Activated gamma-delta T cell treated with Interleukin-2 at 50 U/mL for 16 hours (primary cell): Measurements from ENCODE around the gene DCTN2.
"Not testable (repeated sequence)": the region's sequence is repeated elsewhere in the genome, so short reads cannot be mapped to it uniquely, and the experiment has no call there.

Experiments
- DNase-seq: peaks from one replicate; pipeline ENCODE4 v3.0.0-alpha.2; 2020

DCTN2 gene

DNA sequence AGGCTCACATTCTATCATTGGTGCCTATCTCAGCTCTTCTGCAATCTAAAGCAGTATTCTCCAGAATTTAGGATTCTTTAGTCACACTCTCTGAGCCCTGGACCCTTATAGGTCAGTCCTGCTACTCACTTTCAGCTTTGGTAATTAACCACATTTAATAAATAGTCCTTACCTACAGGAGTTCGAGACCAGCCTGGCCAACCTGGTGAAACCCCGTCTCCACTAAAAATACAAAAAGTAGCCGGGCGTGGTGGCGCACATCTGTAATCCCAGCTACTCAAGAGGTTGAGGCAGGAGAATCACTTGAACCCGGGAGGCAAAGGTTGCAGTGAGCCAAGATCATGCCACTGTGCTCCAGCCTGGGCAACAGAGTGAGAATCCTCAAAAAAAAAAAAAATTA is 33.3 kb downstream of the DCTN2 start:
- not testable (repeated sequence) for DNase-seq

DNA sequence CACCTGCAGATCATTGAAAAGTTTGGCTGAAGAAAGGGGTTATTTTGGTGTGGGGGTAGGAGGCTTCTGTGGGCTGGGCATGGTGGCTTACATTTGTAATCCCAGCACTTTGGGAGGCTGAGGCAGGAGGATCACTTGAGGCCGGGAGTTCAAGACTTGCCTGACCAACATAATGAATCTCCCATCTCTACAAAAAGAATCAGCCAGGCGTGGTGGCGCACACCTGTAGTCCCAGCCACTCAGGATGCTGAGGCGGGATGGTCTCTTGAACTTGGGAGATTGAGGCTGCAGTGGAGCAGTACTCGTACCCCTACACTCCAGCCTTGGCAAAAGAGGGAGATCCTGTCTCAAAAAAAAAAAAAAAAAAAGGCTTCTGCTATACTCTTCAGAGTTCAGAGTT is 33.7 kb downstream of the DCTN2 start:
- DNase-seq, result no peak

DNA sequence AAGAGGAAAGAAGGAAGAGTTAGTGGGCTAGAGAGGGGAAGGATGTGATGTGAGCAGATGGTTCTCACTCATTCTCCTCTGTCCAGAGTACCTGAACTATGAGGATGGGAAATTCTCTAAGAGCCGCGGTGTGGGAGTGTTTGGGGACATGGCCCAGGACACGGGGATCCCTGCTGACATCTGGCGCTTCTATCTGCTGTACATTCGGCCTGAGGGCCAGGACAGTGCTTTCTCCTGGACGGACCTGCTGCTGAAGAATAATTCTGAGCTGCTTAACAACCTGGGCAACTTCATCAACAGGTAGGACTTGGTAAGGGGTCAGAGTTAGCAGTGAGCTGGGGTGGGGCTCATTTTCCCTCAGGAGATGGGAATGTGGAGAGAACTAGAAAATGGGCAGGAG is 34.3 kb downstream of the DCTN2 start:
- no peak for DNase-seq

DNA sequence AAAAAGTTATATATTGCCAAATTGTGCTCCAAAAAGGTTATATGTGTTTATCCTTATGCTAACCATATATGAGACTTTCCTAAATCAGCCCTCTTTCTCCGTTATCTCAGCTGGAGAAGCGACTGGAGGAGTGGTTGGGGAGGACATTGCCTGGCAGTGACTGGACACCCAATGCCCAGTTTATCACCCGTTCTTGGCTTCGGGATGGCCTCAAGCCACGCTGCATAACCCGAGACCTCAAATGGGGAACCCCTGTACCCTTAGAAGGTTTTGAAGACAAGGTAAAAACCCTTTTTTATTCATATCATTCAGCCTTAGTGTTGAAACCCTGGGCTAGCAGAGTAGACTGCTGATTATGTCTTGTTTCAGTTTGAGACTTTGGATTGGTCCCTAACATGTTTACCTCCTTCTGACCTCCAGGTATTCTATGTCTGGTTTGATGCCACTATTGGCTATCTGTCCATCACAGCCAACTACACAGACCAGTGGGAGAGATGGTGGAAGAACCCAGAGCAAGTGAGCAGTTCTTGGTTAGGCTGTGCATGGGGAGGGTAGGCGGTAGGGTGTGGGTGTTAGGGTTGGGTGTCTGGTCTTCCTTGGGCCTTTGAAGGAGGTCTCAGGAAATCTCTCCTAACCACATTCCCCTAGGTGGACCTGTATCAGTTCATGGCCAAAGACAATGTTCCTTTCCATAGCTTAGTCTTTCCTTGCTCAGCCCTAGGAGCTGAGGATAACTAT is 35.2 kb downstream of the DCTN2 start:
- no peak for DNase-seq

DNA sequence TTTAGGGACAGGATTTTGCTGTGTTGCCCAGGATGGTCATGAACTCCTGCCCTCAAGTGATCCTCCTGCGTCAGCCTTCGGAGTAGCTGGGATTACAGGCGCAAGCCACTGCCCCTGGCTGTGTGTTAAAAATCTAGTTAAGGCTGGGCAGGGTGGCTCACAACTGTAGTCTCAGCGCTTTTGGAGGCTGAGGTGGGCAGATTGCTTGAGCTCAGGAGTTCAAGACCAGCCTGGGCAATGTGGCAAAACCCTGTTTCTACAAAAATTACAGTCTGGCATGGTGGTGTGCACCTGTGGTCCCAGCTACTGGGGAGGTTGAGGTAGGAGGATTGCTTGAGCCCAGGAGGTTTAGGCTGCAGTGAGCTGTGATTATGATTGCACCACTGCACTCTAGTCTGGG is 35.8 kb downstream of the DCTN2 start:
- no peak for DNase-seq

DNA sequence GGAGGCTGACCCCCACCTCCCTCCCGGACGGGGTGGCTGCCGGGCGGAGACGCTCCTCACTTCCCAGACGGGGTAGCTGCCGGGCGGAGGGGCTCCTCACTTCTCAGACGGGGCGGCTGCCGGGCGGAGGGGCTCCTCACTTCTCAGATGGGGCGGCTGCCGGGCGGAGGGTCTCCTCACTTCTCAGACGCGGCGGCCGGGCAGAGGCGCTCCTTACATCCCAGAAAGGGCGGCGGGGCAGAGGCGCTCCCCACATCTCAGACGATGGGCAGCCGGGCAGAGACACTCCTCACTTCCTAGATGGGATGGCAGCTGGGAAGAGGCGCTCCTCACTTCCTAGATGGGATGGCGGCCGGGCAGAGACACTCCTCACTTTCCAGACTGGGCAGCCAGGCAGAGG is 39.2 kb downstream of the DCTN2 start:
- DNase-seq, result not testable (repeated sequence)

DNA sequence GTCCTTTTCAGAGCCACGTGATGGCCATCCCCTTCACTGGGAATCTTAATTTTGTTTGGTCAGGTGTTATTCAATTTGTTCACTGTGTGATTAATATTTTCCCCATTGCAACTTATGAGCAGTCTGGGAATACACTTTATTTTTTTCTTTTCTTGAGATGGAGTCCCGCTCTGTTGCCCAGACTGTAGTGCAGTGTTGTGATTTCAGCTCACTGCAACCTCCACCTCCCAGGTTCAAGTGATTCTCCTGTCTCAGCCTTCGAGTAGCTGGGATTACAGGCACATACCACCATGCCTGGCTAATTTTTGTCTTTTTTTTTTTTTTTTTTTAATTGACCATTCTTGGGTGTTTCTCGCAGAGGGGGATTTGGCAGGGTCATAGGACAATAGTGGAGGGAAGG is 40.5 kb downstream of the DCTN2 start:
- not testable (repeated sequence) for DNase-seq

DNA sequence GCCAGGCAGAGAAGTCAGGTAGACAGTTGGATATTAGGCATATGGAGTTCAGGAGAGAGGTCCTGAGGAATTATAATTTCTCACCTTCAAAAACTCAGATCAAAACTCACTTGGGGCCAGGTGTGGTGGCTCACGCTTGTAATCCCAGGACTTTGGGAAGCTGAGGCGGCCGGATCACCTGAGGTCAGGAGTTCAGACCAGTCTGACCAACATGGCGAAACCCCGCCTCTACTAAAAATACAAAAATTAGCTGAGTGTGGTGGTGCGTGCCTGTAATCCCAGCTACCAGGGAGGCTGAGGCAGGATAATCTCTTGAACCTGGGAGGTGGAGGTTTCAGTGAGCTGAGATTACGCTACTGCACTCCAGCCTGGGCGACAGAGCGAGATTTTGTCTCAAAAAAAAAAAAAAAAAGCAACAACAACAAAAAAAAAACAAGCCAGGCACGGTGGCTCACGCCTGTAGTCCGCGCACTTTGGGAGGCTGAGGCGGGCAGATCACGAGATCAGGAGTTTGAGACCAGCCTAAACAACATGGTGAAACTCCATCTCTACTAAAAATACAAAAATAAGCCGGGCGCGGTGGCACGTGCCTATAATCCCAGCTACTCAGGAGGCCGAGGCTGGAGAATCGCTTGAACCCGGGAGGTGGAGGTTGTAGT is 44.6 kb downstream of the DCTN2 start:
- DNase-seq, result not testable (repeated sequence)

DNA sequence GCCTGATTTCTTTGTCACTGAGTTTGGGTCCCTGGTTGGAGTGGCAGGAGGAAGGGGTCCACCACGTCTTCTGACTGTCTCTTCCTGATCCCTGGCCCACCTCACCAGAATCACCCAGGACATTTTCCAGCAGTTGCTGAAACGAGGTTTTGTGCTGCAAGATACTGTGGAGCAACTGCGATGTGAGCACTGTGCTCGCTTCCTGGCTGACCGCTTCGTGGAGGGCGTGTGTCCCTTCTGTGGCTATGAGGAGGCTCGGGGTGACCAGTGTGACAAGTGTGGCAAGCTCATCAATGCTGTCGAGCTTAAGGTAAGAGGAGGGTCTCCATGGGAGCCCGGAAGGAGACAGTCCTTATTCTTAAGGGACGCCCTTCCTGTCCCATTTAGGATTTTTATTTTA is 46.8 kb downstream of the DCTN2 start:
- no peak for DNase-seq

DNA sequence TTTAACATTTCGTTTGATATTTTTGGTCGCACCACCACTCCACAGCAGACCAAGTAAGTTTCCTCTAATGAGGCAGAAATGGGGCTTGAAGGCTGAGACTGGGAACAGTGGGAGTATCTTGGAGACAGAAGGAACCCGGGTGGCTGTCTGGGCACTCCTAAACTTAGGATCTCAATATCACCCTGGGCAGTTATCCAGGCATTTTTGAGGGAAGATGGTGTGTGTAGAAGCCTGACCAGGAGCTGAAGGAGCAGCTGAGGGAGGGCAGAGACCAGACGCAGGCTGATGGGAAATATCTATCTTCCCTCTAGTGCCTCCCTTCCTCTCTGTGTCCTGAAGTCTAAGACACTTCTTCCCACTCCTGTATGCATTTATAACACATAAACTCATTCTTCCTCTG is 48.4 kb downstream of the DCTN2 start:
- no peak for DNase-seq

DNA sequence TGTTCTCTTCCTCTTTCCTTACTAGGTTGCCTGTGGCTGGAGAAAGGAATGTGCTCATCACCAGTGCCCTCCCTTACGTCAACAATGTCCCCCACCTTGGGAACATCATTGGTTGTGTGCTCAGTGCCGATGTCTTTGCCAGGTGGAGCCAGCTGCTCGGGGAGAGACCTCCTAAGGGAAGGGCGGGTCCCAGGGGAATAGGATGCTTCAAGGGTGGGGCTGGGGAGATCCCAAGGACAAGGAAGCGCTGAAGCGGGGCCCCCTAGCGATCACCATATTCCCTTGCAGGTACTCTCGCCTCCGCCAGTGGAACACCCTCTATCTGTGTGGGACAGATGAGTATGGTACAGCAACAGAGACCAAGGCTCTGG is 48.9 kb downstream of the DCTN2 start:
- no peak for DNase-seq

DNA sequence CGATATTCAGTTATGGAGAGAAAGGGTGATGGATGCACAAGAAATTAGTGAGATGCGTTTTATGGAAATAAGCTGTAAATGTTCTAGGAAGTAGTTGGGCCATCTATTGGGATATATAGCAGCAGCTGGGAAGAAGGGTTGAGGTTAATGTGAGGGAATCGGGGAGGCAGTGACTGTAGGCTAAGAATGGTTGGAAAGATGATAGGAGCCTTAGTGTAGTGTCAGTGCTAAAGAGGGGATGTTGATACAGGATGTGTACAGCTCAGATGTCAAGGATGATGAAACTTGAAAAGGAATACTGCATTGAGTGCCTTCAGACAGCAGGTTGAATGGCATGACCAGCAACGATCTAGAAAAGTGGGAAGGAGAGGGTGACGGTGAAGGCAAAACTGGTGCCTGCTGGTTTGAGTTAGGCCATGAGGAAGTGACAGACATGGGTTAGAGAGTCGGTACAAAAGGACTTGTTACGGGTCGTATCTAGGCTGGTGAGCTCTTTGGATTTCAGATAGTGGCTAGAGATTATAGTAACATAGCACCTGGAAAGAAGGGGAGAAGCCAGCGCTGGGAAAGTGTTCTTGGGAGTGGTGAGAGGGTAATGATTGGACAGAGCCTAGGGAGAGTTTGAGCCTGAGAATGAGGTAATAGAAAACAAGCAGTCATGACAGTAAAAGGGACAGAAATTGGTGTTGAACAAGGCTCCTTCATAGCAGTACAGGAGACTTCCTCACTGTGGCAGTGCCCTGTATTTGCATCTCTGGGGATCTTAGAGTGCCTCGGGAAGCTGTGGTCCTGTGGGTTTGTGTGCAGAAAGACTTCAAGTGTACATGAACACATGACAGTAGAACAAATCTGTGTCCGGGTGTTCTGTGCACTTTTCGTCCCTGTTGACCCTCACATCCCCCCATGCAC is 49.5 kb downstream of the DCTN2 start:
- DNase-seq, result no peak

DNA sequence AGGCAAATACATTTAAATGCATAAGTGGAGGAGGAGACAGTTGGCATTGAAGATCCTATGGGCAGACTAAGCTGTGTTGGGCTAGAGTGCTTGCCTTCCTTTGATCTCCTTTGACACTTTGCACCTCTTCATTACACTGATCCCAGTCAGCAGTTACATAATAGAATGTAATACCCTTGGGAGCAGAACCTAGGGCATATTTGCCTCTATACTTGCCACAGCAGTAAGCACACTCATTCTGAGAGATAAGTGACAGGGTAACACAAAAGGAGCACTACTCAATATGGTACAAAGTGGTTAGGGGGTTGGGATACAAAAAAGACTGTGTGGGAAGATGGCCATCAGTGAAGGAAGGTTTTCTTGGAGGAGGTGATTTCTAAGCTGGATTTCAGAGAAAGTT is 50.2 kb downstream of the DCTN2 start:
- DNase-seq, result no peak

DNA sequence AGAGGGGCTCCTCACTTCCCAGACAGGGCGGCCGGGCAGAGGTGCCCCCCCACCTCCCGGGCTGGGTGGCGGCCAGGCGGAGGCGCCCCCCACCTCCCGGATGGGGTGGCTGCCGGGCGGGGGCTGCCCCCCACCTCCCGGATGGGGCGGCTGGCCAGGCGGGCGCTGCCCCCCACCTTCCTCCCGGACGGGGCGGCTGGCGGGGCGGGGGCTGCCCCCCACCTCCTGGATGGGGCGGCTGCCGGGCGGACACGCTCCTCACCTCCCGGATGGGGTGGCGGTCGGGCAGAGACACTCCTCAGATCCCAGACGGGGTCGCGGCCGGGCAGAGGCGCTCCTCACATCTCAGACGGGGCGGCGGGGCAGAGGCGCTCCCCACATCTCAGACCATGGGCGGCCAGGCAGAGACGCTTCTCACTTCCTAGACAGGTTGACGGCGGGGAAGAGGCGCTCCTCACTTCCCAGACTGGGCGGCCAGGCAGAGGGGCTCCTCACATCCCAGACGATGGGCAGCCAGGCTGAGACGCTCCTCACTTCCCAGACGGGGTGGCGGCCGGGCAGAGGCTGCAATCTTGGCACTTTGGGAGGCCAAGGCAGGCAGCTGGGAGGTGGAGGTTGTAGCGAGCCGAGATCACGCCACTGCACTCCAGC is 51.8 kb downstream of the DCTN2 start:
- DNase-seq, result not testable (repeated sequence)

DNA sequence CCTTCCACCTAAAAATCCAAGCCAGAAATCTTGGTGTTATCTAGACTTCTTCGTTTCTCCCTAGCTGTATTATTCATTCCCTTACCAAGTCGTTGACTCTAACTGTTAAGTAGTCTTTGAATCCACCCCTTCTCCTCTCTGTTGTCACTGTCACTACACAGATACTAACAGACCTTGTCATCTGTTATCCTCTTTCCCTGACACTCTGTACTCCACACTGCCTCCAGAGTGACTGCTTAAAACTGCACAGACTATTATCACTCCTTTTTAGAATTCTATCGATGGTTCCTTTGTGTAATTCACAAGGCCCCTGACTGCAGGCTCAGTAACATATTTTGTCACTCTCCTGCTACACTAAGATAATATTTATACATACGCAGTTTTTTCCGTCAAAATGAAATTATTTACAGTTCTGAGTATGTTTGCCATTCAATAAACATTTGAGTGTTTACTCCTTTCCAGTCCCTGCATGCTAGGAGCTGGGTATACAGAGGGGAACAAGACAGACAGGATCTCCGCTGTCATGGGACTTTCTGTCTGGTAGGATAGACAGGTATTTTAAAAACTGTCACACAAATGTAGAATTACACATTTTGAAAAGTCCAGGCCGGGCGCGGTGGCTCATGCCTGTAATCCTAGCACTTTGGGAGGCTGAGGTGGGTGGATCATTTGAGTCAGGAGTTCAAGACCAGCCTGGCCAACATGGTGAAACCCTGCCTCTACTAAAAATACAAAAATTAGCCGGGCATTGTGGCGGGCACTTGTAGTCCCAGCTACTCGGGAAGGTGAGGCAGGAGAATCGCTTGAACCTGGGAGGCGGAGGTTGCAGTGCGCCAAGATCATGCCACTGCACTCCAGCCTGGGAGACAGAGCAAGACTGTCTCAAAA is 55.4 kb downstream of the DCTN2 start:
- DNase-seq, result no peak

DNA sequence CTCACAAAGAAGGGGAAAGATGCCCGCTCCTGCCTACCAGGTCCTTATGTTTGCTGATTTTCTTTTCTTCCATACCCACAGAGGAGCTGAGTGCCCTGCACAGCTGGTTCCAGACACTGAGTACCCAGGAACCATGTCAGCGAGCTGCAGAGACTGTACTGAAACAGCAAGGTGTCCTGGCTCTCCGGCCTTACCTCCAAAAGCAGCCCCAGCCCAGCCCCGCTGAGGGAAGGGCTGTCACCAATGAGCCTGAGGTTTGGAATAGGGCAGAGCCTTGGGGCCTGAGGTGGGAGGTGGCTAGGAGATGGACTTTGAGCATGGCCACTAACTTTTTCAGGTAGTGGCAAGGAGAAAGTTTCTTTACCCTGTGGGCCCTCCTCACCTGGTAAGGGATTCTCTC is 56.9 kb downstream of the DCTN2 start:
- DNase-seq, result no peak

DNA sequence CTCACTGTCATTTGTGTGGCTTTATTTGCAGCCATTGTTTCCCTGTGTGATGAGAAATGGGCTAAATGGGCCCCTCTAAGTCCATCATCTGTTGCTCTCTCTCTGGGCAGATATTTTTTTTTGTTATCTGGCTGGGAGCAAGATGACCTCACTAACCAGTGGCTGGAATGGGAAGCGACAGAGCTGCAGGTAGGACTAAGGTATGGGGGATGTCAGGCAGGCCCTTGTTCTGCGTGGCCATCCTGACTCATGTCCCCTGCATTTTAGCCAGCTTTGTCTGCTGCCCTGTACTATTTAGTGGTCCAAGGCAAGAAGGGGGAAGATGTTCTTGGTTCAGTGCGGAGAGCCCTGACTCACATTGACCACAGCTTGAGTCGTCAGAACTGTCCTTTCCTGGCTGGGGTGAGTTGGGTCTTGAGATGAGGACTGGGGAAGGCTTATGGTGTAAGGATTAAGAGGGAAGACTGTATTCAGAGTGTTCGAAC is 57.8 kb downstream of the DCTN2 start:
- no peak for DNase-seq

DNA sequence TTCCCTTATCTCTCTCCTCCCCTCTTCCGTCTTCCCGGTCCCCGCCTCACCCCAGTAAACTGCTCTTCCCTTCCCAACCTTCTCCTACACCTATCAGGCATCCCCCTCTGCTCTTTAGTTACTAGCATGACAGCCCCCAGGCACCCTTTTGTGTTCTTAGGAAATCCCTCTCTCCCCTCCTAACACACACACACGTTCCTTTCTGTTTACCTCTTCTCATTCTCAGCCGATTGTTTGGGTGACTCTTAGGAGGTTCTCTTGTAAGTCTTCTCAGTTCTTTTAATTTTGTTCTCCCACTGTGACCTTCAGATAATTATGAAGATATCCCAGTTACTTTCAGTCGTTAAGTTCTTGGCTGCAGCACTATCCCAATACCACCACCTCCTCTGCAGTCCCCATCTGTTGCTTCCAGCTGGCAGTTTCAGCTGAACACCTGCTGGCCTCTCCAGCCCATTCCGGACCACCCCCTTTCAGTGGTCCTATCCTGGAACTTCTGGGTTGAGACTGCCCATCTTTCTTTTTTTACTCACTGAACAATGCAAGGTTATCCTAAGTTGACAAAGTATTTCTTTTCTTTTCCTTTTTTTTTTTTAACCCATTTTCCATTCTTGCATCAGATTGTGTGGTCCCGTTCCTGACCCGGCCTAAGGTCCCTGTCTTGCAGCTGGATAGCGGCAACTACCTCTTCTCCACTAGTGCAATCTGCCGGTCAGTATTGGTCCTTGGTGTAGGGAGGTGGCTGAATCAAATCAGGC is 58.4 kb downstream of the DCTN2 start:
- DNase-seq, result no peak

DNA sequence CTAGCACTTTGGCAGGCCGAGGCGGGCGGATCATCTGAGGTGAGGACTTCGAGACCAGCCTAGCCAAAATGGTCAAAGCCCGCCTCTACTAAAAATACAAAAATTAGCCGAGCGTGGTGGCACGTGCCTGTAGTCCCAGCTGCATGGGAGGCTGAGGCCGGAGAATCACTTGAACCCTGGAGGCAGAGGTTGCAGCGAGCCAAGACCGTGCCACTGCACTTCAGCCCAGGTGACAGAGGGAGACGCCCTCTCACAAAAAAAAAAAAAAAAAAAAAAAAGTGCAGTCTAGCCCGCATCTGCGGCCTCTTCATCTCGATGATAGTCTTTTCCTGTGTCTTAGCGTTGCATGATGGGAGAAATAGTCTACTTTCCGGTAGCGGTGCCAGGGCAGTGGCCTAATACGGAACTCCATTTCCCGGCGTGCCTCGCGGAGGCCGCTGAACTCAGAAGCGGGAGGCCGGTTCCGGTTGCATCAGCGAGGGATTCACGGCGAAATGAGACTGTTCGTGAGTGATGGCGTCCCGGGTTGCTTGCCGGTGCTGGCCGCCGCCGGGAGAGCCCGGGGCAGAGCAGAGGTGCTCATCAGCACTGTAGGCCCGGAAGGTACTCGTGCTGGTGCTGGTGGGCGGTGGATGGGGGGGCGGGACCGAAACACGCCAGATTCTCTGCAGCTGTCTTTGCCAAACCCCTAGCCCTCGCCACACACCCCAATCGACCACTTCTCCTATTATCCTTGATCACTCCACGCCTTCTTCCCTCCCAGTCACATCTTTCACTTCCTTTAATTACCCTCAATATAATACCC is 59.2 kb downstream of the DCTN2 start, which contains the start of gene MARS1:
MARS1 (plus strand) TSS at position 472 of the 805 bp plus-strand sequence; CDS start at position 495, 23 bp downstream.
- DNase-seq, result peak; percentile 89

DNA sequence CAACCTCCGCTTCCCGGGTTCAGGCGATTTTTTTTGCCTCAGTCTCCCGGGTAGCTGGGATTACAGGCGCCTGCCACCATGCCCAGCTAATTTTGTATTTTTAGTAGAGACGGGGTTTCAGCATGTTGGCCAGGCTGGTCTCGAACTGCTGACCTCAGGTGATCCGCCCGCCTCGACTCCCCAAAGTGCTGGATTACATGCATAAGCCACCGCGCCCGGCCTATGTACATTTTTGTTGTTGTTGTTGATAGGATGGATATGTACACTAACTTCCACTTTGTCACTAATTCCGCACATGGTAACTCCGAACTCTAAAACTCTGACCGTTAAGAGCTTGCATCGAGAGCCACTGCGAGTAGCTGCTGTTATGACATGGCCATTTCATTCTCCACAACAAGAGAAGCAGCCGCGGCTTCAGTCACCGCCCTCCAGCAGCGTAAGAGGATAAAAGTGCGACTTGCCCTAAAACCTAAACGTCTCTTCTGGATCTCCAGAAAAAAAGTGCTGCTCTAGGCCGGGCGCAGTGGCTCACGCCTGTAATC is 59.9 kb downstream of the DCTN2 start:
- no peak for DNase-seq
